Neural cell (in vitro differentiated cells): Measurements from ENCODE around the gene BIK. TPM values are rescaled to one million over a fixed set of nuclear protein-coding genes. Genes with fewer than 3 reads are reported as not detected.
A peak's percentile ranks its signal among the peaks of the same experiment; 100 is the strongest.
"Not testable (repeated sequence)": the region's sequence is repeated elsewhere in the genome, so short reads cannot be mapped to it uniquely, and the experiment has no call there.

Source experiments
- H2AFZ ChIP-seq: fragments of 200-600, 300-800 bp; sonication (generic), shearing (Covaris generic); 2 replicates; pipeline ENCODE4 v1.6.0; 2014; ENCODE audit warnings: low read depth, mild to moderate bottlenecking, antibody characterized with exemption, low read length, moderate library complexity
- H3F3A ChIP-seq: fragments of 200-600 bp; shearing (Covaris generic); 2 replicates; pipeline ENCODE4 v1.6.1; 2016; ENCODE audit warnings: mild to moderate bottlenecking, moderate library complexity, mixed read lengths, antibody characterized with exemption, low read length; ENCODE audit not compliant: insufficient read depth, poor library complexity, severe bottlenecking
- H3K27ac ChIP-seq: fragments of 200-600, 300-800 bp; sonication (generic), shearing (Covaris generic); 2 replicates; pipeline ENCODE4 v1.5.1; 2014; ENCODE audit warnings: mild to moderate bottlenecking, low read length, moderate library complexity
- H3K27me3 ChIP-seq: fragments of 300-800, 200-600 bp; sonication (generic), shearing (Covaris generic); 2 replicates; pipeline ENCODE4 v1.6.0; 2014; ENCODE audit warnings: mild to moderate bottlenecking, low read depth, low read length, moderate library complexity; ENCODE audit not compliant: insufficient read depth
- H3K36me3 ChIP-seq: fragments of 300-800, 200-600 bp; sonication (generic), shearing (Covaris generic); 2 replicates; pipeline ENCODE4 v1.5.1; 2014; ENCODE audit warnings: mild to moderate bottlenecking, antibody characterized with exemption, low read length, moderate library complexity; ENCODE audit not compliant: insufficient read depth
- H3K4me2 ChIP-seq: fragments of 300-800, 200-600 bp; sonication (generic), shearing (Covaris generic); 2 replicates; pipeline ENCODE4 v1.6.0; 2014; ENCODE audit warnings: mild to moderate bottlenecking, low read length
- H3K4me3 ChIP-seq: fragments of 300-800, 200-600 bp; sonication (generic), shearing (Covaris generic); 2 replicates; pipeline ENCODE4 v1.5.1; 2014; ENCODE audit warnings: mild to moderate bottlenecking, low read length, moderate library complexity
- H3K79me2 ChIP-seq: fragments of 200-600 bp; shearing (Covaris generic); replicated peaks from 2 replicates; pipeline ENCODE4 v1.6.0; 2014; ENCODE audit warnings: mild to moderate bottlenecking, low read length, moderate library complexity; ENCODE audit not compliant: insufficient read depth
- H3K9ac ChIP-seq: fragments of 300-800, 200-600 bp; sonication (generic), shearing (Covaris generic); 2 replicates; pipeline ENCODE4 v1.6.1; 2016; ENCODE audit warnings: mild to moderate bottlenecking, low read length, mixed read lengths
- H3K9me2 ChIP-seq: fragments of 200-600 bp; shearing (Covaris generic); 2 replicates; pipeline ENCODE4 v1.6.1; 2016; ENCODE audit warnings: mild to moderate bottlenecking, low read length, mixed read lengths; ENCODE audit not compliant: insufficient read depth
- H3K9me3 ChIP-seq: fragments of 200-600, 300-800 bp; sonication (generic), shearing (Covaris generic); 2 replicates; pipeline ENCODE4 v1.6.1; 2016; ENCODE audit warnings: mild to moderate bottlenecking, mixed run types, low read length, moderate library complexity, mixed read lengths
- H4K20me1 ChIP-seq: fragments of 200-600 bp; shearing (Covaris generic); 2 replicates; pipeline ENCODE4 v1.6.1; 2016; ENCODE audit warnings: mild to moderate bottlenecking, mixed run types; ENCODE audit not compliant: insufficient read depth
- CTCF ChIP-seq: fragments of 450-650 bp; IDR thresholded peaks from 2 replicates; pipeline ENCODE4 v1.5.1; 2014; ENCODE audit warnings: antibody characterized with exemption, mild to moderate bottlenecking, moderate library complexity; ENCODE audit not compliant: poor library complexity, severe bottlenecking
- EP300 ChIP-seq: fragments of 450-650 bp; conservative IDR thresholded peaks from 2 replicates; pipeline ENCODE4 v1.6.1; 2014; ENCODE audit warnings: antibody characterized with exemption, mild to moderate bottlenecking, moderate library complexity; ENCODE audit not compliant: poor library complexity, severe bottlenecking
- EZH2 ChIP-seq: fragments of 200-600, 300-800 bp; shearing (Covaris generic), sonication (generic); IDR thresholded peaks from 2 replicates; pipeline ENCODE4 v1.6.1; 2014; ENCODE audit warnings: antibody characterized with exemption, low read length, borderline replicate concordance, mild to moderate bottlenecking; ENCODE audit not compliant: insufficient read depth, poor library complexity, severe bottlenecking
- MXI1 ChIP-seq: fragments of 450-650 bp; conservative IDR thresholded peaks from 2 replicates; pipeline ENCODE4 v1.6.1; 2014; ENCODE audit warnings: antibody characterized with exemption, mild to moderate bottlenecking; ENCODE audit not compliant: poor library complexity, severe bottlenecking
- POLR2AphosphoS5 ChIP-seq: IDR thresholded peaks from 2 replicates; pipeline ENCODE4 v1.6.1; 2012
- RAD21 ChIP-seq: fragments of 450-650 bp; conservative IDR thresholded peaks from 2 replicates; pipeline ENCODE4 v1.6.1; 2014; ENCODE audit warnings: antibody characterized with exemption, mild to moderate bottlenecking, moderate library complexity
- SMC3 ChIP-seq: fragments of 450-650 bp; conservative IDR thresholded peaks from 2 replicates; pipeline ENCODE4 v1.6.1; 2014; ENCODE audit warnings: antibody characterized with exemption, mild to moderate bottlenecking, moderate library complexity; ENCODE audit not compliant: poor library complexity
- TAF1 ChIP-seq: IDR thresholded peaks from 2 replicates; pipeline ENCODE4 v1.6.1; 2012; ENCODE audit warnings: low read depth
- polyA plus RNA-seq: library from polyadenylated mRNA; depleted of rRNA; stranded (reverse); fragments of >200 nt; gene quantifications from 2 replicates; pipeline ENCODE4 v1.2.3, GENCODE V29; 2014
- TF ChIP-seq, protein P1 (sequence below): IDR thresholded peaks from 2 replicates; pipeline ENCODE4 v1.6.1; 2012; ENCODE audit warnings: borderline replicate concordance

Gene BIK
- polyA plus RNA-seq, 1 donor from 2014 or later, result 3.1 TPM

GRCh38 chr22:43142880-43143562 is 32.5 kb downstream of the BIK start, which contains the start of gene MCAT:
Gene MCAT, minus strand, starts transcription at chr22:43143398. Its CDS starts 50 bp downstream, at chr22:43143348.
- H3K36me3 ChIP-seq, result no peaks in the 10 kb centered on the region
- H3K4me2 ChIP-seq, result peak within 1 kb of the TSS; percentile 55
- H3F3A ChIP-seq, result no peaks in the 10 kb centered on the region
- H4K20me1 ChIP-seq, result no peaks in the 10 kb centered on the region
- H3K9ac ChIP-seq, result peak within 1 kb of the TSS; percentile 82
- peaks cover 7% of the 10 kb centered on the region for H3K79me2 ChIP-seq
- peak within 1 kb of the TSS; percentile 100 for H3K4me3 ChIP-seq
- no peaks in the 10 kb centered on the region for H3K9me2 ChIP-seq
- H3K27ac ChIP-seq, result peak within 1 kb of the TSS; percentile 79
- TF ChIP-seq CTCF, result peak; percentile 22
- peak; percentile 47 for TF ChIP-seq SMC3
- peak; percentile 97 for TF ChIP-seq MXI1
- peak; percentile 46 for TF ChIP-seq RAD21
- TF ChIP-seq EP300, result peak; percentile 53
- TF ChIP-seq, protein P1, sequence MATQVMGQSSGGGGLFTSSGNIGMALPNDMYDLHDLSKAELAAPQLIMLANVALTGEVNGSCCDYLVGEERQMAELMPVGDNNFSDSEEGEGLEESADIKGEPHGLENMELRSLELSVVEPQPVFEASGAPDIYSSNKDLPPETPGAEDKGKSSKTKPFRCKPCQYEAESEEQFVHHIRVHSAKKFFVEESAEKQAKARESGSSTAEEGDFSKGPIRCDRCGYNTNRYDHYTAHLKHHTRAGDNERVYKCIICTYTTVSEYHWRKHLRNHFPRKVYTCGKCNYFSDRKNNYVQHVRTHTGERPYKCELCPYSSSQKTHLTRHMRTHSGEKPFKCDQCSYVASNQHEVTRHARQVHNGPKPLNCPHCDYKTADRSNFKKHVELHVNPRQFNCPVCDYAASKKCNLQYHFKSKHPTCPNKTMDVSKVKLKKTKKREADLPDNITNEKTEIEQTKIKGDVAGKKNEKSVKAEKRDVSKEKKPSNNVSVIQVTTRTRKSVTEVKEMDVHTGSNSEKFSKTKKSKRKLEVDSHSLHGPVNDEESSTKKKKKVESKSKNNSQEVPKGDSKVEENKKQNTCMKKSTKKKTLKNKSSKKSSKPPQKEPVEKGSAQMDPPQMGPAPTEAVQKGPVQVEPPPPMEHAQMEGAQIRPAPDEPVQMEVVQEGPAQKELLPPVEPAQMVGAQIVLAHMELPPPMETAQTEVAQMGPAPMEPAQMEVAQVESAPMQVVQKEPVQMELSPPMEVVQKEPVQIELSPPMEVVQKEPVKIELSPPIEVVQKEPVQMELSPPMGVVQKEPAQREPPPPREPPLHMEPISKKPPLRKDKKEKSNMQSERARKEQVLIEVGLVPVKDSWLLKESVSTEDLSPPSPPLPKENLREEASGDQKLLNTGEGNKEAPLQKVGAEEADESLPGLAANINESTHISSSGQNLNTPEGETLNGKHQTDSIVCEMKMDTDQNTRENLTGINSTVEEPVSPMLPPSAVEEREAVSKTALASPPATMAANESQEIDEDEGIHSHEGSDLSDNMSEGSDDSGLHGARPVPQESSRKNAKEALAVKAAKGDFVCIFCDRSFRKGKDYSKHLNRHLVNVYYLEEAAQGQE, result no peak
- TF ChIP-seq POLR2AphosphoS5, result peak; percentile 80
- TF ChIP-seq EZH2, result no peak
- TF ChIP-seq TAF1, result no peak
- no peaks in the 10 kb centered on the region for H3K9me3 ChIP-seq
- H2AFZ ChIP-seq, result peak within 1 kb of the TSS; percentile 60
- H3K27me3 ChIP-seq, result no peaks in the 10 kb centered on the region

DNA sequence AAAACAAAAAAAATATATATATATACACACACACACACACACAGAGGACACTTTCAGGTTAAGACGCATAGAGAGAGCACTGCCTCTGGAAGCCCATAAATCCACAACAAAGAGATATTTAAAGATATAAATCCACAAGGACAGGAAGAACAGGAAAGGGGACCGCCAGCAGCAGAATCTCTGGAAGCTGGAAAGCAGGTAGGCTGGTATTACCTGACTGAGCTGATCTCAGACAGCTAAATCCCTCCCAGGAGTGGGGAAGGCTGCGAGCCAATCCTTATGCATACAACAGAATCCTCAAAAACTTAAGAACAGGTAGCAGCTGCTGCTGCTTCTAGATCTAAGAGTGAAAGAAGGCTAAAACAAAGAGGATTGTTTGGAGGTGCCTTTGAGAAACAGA is 34.4 kb downstream of the BIK start:
- no peaks in the 10 kb centered on the region for H3K9me2 ChIP-seq
- no peaks in the 10 kb centered on the region for H3F3A ChIP-seq
- no peak overlapping the region for H3K27ac ChIP-seq
- no peak overlapping the region for H3K9ac ChIP-seq
- H4K20me1 ChIP-seq, result no peaks in the 10 kb centered on the region
- peaks cover 7% of the 10 kb centered on the region for H3K79me2 ChIP-seq
- no peak overlapping the region for H3K4me3 ChIP-seq
- H2AFZ ChIP-seq, result no peak overlapping the region
- H3K36me3 ChIP-seq, result no peaks in the 10 kb centered on the region
- H3K4me2 ChIP-seq, result no peak overlapping the region
- no peaks in the 10 kb centered on the region for H3K9me3 ChIP-seq
- H3K27me3 ChIP-seq, result no peaks in the 10 kb centered on the region
- no peak for TF ChIP-seq CTCF
- TF ChIP-seq SMC3, result no peak
- no peak for TF ChIP-seq RAD21
- no peak for TF ChIP-seq EZH2
- no peak for TF ChIP-seq POLR2AphosphoS5
- TF ChIP-seq, protein P1, result no peak
- no peak for TF ChIP-seq TAF1

DNA sequence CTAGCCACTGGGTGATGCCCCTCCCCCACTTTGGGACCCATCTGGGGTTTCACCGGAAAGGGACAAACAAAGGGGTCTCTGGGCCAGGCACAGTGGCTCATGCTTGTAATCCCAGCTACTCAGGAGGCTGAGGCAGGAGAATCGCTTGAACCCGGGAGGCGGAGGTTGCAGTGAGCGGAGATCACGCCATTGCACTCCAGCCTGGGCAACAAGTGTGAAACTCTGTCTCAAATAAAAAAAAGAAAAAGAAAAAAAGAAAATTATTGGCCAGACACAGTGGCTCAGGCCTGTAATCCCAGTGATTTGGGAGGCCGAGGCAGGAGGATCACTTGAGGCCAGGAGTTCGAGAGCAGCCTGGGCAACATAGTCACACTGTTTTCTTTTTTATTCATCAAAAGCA is 34.8 kb downstream of the BIK start:
- H3K9ac ChIP-seq, H3K79me2 ChIP-seq, H4K20me1 ChIP-seq, H3K9me3 ChIP-seq, H3F3A ChIP-seq, H3K27ac ChIP-seq, H3K27me3 ChIP-seq, H3K4me2 ChIP-seq, H3K36me3 ChIP-seq, H3K9me2 ChIP-seq, H2AFZ ChIP-seq, H3K4me3 ChIP-seq: not testable (repeated sequence)
